HEK293T (cell line): Measurements from ENCODE around the gene SMARCA1.

ENCODE experiments used
- CTCF ChIA-PET: fragments of 350-600 bp; formaldehyde crosslinking; extraction: SDS; loops from one replicate; lab custom pipeline; 2021; ENCODE audit warnings: antibody characterized with exemption, inconsistent platforms; lab: Yijun Ruan, JAX
- POLR2A ChIA-PET: fragments of 350-600 bp; formaldehyde crosslinking; extraction: SDS; loops from one replicate; lab custom pipeline; 2020; ENCODE audit warnings: antibody characterized with exemption, inconsistent platforms; lab: Yijun Ruan, JAX
- DNase-seq: peaks from one replicate; pipeline ENCODE4 v3.0.0; 2012; ENCODE audit warnings: mixed read lengths; ENCODE audit errors: extremely low spot score
- ARNT ChIP-seq: fragments of 450-650 bp; IDR thresholded peaks from 2 replicates; pipeline ENCODE4 v1.6.1; 2017; ENCODE audit warnings: mild to moderate bottlenecking
- BHLHE40 ChIP-seq: fragments of 450-650 bp; IDR thresholded peaks from 2 replicates; pipeline ENCODE4 v1.6.1; 2016; ENCODE audit warnings: mild to moderate bottlenecking, moderate library complexity, borderline replicate concordance
- CTBP1 ChIP-seq: fragments of 450-650 bp; IDR thresholded peaks from 2 replicates; pipeline ENCODE4 v1.6.1; 2016; ENCODE audit warnings: borderline replicate concordance
- ELF4 ChIP-seq: fragments of 450-650 bp; IDR thresholded peaks from 2 replicates; pipeline ENCODE4 v1.6.1; 2017; ENCODE audit warnings: antibody characterized with exemption
- FOXA1 ChIP-seq: fragments of 450-650 bp; IDR thresholded peaks from 2 replicates; pipeline ENCODE4 v1.6.1; 2016; ENCODE audit warnings: mild to moderate bottlenecking
- FOXK2 ChIP-seq: fragments of 450-650 bp; IDR thresholded peaks from 2 replicates; pipeline ENCODE4 v1.6.1; 2016; ENCODE audit warnings: mild to moderate bottlenecking
- FOXM1 ChIP-seq: fragments of 450-650 bp; IDR thresholded peaks from 2 replicates; pipeline ENCODE4 v1.6.1; 2017; ENCODE audit warnings: mild to moderate bottlenecking, borderline replicate concordance
- HDGF ChIP-seq: fragments of 450-650 bp; IDR thresholded peaks from 2 replicates; pipeline ENCODE4 v1.6.1; 2017; ENCODE audit warnings: antibody characterized with exemption, borderline replicate concordance
- L3MBTL2 ChIP-seq: fragments of 450-650 bp; conservative IDR thresholded peaks from 2 replicates; pipeline ENCODE4 v1.6.1; 2016; ENCODE audit warnings: mild to moderate bottlenecking
- LEF1 ChIP-seq: fragments of 450-650 bp; IDR thresholded peaks from 2 replicates; pipeline ENCODE4 v1.6.1; 2017; ENCODE audit warnings: mild to moderate bottlenecking, borderline replicate concordance
- NFRKB ChIP-seq: fragments of 450-650 bp; IDR thresholded peaks from 2 replicates; pipeline ENCODE4 v1.6.1; 2016; ENCODE audit warnings: mild to moderate bottlenecking, moderate library complexity
- PKNOX1 ChIP-seq: fragments of 450-650 bp; IDR thresholded peaks from 2 replicates; pipeline ENCODE4 v1.6.1; 2016
- SP1 ChIP-seq: fragments of 450-650 bp; IDR thresholded peaks from 2 replicates; pipeline ENCODE4 v1.6.1; 2017
- SUZ12 ChIP-seq: fragments of 450-650 bp; IDR thresholded peaks from 2 replicates; pipeline ENCODE4 v1.6.1; 2016; ENCODE audit warnings: mild to moderate bottlenecking
- TARDBP ChIP-seq: fragments of 450-650 bp; IDR thresholded peaks from 2 replicates; pipeline ENCODE4 v1.6.1; 2016
- ZNF384 ChIP-seq: fragments of 450-650 bp; IDR thresholded peaks from 2 replicates; pipeline ENCODE4 v1.6.1; 2016

Gene SMARCA1

GRCh38 chrX:129450123-129450522 lies 73.2 kb downstream of the SMARCA1 start:
- CTCF ChIA-PET = no interaction called here
- no peak for DNase-seq

GRCh38 chrX:129449148-129449547 lies 74.1 kb downstream of the SMARCA1 start:
- TF ChIP-seq SP1 (no peak), L3MBTL2 (no peak), SUZ12 (no peak), ZNF384 (no peak), ARNT (no peak)
- POLR2A ChIA-PET = no interaction called here
- CTCF ChIA-PET = interaction anchor here (0.7 kb wide), 1 partner anchor 632 kb away, joined by 3 read pairs; no protein-coding TSS in a partner anchor
- DNase-seq = no peak

More at GRCh38 chrX:129450123-129450522, 73.2 kb downstream of the SMARCA1 start:
- POLR2A ChIA-PET = no interaction called here
- TF ChIP-seq HDGF (no peak), PKNOX1 (no peak), BHLHE40 (no peak), SP1 (no peak), LEF1 (no peak), FOXA1 (no peak), L3MBTL2 (no peak), ELF4 (no peak)

- ChIA-PET POLR2A (no interaction called here), CTCF (no interaction called here)
- TF ChIP-seq ELF4 (no peak), LEF1 (no peak), FOXM1 (no peak), FOXK2 (no peak), HDGF (no peak), ZNF384 (no peak), SP1 (no peak), NFRKB (no peak), CTBP1 (no peak), ARNT (no peak), FOXA1 (no peak), TARDBP (no peak), BHLHE40 (no peak)
- no peak for DNase-seq
These were observed 77.9 kb downstream of the SMARCA1 start for GRCh38 chrX:129445436-129445835.

- POLR2A ChIA-PET = no interaction called here
- TF ChIP-seq SUZ12 (no peak), BHLHE40 (no peak), CTBP1 (no peak), ELF4 (no peak), SP1 (no peak), ZNF384 (no peak), FOXM1 (no peak), NFRKB (no peak), FOXA1 (no peak), LEF1 (no peak), HDGF (no peak), FOXK2 (no peak), L3MBTL2 (no peak), TARDBP (no peak), ARNT (no peak), PKNOX1 (no peak)
- CTCF ChIA-PET = no interaction called here
- DNase-seq = no peak
These were observed 89.3 kb downstream of the SMARCA1 start for GRCh38 chrX:129433945-129434344.

- no peak for TF ChIP-seq ARNT
- no peak for TF ChIP-seq PKNOX1
- TF ChIP-seq LEF1 = no peak
- TF ChIP-seq FOXA1 = no peak
- no peak for TF ChIP-seq ELF4
- no peak for TF ChIP-seq SP1
- TF ChIP-seq BHLHE40 = no peak
- TF ChIP-seq FOXK2 = no peak
- TF ChIP-seq SUZ12 = no peak
- TF ChIP-seq TARDBP = no peak
- TF ChIP-seq L3MBTL2 = no peak
- TF ChIP-seq NFRKB = no peak
- TF ChIP-seq FOXM1 = no peak
- no peak for TF ChIP-seq ZNF384
- no peak for TF ChIP-seq HDGF
- no peak for TF ChIP-seq CTBP1
- ChIA-PET CTCF (no interaction called here), POLR2A (no interaction called here)
- DNase-seq = no peak
These were observed 89.8 kb downstream of the SMARCA1 start for GRCh38 chrX:129433461-129433860.

- CTCF ChIA-PET = no interaction called here
- TF ChIP-seq ELF4 = no peak
- TF ChIP-seq ZNF384 = no peak
- no peak for TF ChIP-seq LEF1
- TF ChIP-seq PKNOX1 = no peak
- no peak for TF ChIP-seq SP1
- no peak for TF ChIP-seq BHLHE40
- TF ChIP-seq CTBP1 = no peak
- no peak for TF ChIP-seq HDGF
- no peak for TF ChIP-seq TARDBP
- TF ChIP-seq SUZ12 = no peak
- POLR2A ChIA-PET = no interaction called here
- no peak for DNase-seq
These were observed 96.0 kb downstream of the SMARCA1 start for GRCh38 chrX:129427267-129427666.
